Amygdala (tissue), 56 donors: Measurements from ENCODE around the gene FOXD3.
"Not testable (repeated sequence)": the region's sequence is repeated elsewhere in the genome, so short reads cannot be mapped to it uniquely, and the experiment has no call there.

Source experiments
- DNase-seq, 56 donors: peaks; one replicate each; lab custom pipeline; 2025; lab: John Stamatoyannopoulos, UW

FOXD3 gene

DNA sequence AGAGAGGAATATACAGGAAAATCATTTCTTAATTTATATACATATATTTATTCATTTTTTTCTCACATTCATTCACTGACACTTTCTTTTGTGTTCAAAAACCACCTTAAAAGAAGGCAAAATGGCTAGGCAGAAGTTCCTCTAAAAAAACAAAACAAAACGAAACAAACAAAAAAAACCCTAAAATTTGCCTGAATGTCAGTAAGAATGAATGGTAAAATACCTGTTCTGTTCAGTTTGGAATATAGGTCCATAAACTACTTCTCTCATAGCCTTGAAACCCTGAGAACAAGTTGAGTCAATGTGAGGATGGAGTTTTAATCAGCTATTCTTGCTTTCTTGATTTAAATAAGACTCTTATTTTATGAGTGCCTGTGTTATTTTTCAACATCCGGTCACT lies 30.4 kb downstream of the FOXD3 start:
- no peak for DNase-seq

DNA sequence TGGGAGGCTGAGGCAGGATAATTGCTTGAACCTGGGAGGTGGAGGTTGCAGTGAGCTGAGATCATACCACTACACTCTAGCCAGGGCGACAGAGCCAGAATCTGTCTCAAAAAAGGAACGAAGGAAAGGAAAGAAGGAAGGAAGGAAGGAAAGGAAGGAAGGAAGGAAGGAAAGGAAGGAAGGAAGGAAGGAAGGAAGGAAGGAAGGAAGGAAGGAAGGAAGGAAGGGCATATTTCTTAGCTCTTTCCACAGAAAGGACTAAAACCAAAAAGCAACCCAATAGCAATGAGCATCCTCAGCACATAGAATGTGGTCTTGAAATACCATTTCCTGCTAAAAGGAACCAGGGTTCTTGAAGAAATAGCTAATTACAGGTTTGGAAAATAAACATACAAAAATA lies 33.9 kb downstream of the FOXD3 start:
- not testable (repeated sequence) for DNase-seq

DNA sequence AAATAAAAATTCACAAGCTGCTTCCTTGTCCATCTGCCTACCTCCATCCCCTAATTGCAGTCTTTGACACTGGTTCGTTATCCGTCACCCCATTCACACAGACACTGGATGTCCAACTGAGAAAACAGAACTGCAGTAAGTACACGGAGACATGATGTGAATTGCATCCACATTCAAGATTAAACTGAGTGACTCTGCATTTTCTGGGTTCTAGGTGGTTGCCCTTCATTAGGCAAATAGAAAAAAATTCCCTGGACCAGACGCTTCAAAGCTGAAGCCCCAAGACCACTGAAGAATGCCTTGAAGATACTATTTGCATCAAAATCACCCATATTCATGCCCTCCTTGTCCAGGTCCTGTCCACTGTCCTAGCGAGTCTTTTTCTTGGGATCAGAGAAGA lies 37.2 kb downstream of the FOXD3 start:
- no peak for DNase-seq

DNA sequence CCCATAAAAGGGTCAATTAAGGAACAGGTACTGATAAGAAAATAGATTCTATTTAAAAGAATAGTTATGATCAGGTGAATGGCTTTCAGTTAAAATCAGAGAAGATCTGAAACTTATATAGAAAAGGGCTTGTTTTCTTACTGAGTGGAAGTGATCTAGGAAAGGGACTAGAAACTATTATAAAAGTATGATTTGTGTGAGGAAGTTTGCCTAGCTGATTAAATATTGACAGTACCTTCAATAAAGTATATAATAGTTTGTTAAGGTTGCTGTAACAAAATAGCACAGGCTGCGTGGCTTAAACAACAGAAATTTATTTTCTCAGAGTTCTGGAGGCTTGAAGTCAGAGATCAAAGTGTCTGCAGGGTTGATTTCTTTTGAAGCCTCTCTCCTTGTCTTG lies 39.7 kb downstream of the FOXD3 start:
- no peak for DNase-seq

DNA sequence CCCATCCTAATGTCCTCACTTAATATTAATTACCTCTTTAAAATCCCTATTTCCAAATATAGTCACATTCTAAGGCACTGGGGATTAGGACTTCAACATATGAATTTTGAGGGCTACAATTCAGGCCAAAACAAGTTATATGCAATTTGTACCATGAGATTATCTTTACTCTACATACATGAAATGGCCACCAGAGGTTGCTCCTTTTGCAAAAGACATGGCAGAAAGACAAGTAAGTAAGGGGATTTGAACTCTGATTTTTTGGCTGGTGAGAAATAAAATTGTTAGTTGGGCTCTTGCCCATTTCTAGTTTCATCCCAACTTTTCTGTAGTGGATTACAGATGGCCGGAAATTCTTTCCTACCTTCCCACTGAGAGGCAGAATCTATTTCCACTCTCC lies 40.2 kb downstream of the FOXD3 start:
- DNase-seq, result no peak

DNA sequence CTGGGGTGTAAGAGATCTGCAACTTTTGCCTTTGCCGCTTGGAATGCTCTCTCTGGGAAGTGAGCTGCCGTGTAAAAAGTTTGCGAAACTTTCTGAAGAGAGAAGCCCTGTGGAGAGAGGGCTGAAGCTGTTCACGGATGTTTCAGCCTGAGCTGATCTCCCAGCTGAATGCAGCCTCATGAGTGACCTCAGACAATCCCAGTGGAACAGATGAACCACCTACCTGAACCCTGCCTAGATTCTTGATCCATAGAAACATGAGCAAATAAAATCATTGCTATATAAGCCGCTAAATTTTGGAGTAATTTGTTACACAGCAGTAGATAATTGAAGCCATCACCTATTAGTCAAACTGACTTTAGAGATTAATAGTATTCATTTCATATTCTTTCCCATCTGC lies 40.6 kb downstream of the FOXD3 start:
- no peak for DNase-seq

DNA sequence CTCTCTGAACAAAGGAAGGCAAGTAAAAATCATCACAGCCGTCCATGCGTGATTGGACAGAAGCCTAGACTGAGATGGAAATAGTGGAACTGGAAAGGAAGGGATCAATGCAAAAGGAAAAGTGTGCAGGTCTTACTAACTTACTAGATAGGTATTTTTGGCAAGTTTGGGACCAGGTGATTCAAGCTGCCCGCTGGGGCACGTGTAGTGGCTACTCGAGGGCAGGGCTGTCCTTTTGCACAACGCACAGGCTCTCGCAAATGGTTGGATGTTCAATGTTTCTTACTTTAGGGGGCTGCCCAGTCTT lies 44.5 kb downstream of the FOXD3 start:
- DNase-seq, result no peak

DNA sequence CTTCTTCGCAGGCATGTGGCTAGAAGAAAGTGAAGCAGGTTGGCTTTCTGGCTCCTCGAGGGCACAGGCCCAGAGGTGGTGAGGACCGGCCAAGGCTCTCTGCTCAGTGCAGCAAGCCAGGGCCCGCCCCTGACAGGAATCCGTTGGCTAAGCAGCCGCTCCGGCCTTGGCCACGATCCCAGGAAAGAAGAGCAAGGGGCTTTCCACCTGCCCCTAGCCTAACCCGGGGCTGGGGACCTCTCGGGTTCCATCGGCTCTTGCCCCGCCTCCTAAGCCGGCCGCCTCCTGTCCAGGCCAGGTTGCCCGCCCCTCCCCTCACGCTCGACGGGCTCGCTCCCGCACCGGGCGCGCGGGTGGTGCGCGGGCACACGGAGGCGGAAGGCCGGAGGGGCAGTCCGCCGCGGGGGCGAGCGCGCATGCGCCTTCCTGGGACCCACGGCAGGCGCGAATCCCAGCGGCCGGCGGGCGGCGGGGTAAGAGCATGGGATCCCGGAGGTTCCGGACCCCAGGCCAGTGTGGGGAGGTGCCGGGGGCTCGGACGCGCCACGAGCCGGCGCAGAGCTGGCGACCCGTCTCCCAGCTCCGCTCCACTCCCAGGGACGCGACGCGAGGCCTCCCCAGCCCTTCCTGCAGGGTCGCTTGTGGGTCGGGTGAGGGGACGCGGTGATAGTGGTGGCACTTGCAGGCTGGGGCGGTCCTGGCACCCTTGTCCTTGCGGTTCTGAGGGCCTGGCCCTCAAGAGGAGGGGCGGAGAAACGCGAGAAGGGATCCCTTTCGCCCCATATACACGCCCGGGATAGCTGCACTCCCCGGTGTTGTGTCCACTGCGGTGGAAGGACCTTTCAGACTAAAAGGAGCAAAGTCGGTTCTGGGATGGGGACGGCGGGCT lies 45.1 kb downstream of the FOXD3 start, which contains the start of gene ALG6:
ALG6 (plus strand) TSS at position 413 of the 889 bp plus-strand sequence. CDS start 3,351 bp downstream, outside the sequence.
- peak; percentile 56 to 95 (median 85) for DNase-seq

DNA sequence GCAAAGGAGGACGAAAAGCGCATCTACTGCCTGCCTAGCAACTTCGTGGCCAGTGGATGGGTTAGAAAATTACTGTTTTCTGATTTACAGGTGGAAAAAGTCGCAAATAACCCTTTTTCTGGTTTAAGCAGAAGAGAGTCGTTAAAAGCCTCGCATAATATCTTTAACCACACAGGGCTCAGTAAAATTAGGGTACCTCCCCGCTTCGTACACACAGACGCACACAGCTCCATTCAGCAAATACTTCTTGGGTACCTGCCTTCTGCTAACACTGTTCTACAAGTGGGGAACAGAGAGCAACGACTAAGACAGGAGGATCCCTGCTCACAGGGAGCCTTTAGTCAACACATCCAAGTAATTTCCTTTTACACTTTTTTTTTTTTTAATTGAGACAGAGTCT lies 45.8 kb downstream of the FOXD3 start:
- DNase-seq, result no peak
